ENCODE data around the gene PTPRG. TPM values are rescaled to one million over a fixed set of nuclear protein-coding genes. Genes with fewer than 3 reads are reported as not detected.
A peak's percentile ranks its signal among the peaks of the same experiment; 100 is the strongest.

PTPRG gene
- total and polyA plus RNA-seq, 2 experiments from 2014 or later = 24.4 to 131 TPM

DNA sequence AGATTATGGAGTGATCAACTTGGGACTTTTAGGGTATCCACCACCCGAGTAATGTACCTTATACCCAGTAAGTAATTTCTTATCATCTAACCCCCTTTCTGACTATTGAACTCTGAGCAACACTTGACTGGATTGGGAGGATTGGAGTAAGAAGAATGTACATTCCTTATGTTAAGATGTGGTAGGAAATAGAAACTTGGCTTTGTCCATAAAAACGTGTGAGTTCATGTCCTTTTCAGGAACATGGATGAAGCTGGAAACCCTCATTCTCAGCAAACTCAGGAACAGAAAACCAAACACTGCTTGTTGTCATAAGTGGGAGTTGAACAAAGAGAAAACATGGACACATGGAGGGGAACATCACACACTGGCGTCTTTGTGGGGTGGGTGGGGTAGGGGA lies 112.3 kb downstream of the PTPRG start (continued):
- TF ChIP-seq, protein P1, sequence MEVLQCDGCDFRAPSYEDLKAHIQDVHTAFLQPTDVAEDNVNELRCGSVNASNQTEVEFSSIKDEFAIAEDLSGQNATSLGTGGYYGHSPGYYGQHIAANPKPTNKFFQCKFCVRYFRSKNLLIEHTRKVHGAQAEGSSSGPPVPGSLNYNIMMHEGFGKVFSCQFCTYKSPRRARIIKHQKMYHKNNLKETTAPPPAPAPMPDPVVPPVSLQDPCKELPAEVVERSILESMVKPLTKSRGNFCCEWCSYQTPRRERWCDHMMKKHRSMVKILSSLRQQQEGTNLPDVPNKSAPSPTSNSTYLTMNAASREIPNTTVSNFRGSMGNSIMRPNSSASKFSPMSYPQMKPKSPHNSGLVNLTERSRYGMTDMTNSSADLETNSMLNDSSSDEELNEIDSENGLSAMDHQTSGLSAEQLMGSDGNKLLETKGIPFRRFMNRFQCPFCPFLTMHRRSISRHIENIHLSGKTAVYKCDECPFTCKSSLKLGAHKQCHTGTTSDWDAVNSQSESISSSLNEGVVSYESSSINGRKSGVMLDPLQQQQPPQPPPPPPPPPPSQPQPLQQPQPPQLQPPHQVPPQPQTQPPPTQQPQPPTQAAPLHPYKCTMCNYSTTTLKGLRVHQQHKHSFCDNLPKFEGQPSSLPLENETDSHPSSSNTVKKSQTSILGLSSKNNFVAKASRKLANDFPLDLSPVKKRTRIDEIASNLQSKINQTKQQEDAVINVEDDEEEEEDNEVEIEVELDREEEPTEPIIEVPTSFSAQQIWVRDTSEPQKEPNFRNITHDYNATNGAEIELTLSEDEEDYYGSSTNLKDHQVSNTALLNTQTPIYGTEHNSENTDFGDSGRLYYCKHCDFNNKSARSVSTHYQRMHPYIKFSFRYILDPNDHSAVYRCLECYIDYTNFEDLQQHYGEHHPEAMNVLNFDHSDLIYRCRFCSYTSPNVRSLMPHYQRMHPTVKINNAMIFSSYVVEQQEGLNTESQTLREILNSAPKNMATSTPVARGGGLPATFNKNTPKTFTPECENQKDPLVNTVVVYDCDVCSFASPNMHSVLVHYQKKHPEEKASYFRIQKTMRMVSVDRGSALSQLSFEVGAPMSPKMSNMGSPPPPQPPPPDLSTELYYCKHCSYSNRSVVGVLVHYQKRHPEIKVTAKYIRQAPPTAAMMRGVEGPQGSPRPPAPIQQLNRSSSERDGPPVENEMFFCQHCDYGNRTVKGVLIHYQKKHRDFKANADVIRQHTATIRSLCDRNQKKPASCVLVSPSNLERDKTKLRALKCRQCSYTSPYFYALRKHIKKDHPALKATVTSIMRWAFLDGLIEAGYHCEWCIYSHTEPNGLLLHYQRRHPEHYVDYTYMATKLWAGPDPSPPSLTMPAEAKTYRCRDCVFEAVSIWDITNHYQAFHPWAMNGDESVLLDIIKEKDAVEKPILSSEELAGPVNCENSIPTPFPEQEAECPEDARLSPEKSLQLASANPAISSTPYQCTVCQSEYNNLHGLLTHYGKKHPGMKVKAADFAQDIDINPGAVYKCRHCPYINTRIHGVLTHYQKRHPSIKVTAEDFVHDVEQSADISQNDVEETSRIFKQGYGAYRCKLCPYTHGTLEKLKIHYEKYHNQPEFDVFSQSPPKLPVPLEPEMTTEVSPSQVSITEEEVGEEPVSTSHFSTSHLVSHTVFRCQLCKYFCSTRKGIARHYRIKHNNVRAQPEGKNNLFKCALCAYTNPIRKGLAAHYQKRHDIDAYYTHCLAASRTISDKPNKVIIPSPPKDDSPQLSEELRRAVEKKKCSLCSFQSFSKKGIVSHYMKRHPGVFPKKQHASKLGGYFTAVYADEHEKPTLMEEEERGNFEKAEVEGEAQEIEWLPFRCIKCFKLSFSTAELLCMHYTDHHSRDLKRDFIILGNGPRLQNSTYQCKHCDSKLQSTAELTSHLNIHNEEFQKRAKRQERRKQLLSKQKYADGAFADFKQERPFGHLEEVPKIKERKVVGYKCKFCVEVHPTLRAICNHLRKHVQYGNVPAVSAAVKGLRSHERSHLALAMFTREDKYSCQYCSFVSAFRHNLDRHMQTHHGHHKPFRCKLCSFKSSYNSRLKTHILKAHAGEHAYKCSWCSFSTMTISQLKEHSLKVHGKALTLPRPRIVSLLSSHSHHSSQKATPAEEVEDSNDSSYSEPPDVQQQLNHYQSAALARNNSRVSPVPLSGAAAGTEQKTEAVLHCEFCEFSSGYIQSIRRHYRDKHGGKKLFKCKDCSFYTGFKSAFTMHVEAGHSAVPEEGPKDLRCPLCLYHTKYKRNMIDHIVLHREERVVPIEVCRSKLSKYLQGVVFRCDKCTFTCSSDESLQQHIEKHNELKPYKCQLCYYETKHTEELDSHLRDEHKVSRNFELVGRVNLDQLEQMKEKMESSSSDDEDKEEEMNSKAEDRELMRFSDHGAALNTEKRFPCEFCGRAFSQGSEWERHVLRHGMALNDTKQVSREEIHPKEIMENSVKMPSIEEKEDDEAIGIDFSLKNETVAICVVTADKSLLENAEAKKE (CRISPR knock-in tag; IDR thresholded peaks at IDR 0.05) = no peak
- TF ChIP-seq, protein P2, sequence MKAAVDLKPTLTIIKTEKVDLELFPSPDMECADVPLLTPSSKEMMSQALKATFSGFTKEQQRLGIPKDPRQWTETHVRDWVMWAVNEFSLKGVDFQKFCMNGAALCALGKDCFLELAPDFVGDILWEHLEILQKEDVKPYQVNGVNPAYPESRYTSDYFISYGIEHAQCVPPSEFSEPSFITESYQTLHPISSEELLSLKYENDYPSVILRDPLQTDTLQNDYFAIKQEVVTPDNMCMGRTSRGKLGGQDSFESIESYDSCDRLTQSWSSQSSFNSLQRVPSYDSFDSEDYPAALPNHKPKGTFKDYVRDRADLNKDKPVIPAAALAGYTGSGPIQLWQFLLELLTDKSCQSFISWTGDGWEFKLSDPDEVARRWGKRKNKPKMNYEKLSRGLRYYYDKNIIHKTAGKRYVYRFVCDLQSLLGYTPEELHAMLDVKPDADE (IDR thresholded peaks at IDR 0.05) = no peak
- no peak for TF ChIP-seq POLR2AphosphoS5 (IDR thresholded peaks at IDR 0.05; ENCODE audit: low read depth)

DNA sequence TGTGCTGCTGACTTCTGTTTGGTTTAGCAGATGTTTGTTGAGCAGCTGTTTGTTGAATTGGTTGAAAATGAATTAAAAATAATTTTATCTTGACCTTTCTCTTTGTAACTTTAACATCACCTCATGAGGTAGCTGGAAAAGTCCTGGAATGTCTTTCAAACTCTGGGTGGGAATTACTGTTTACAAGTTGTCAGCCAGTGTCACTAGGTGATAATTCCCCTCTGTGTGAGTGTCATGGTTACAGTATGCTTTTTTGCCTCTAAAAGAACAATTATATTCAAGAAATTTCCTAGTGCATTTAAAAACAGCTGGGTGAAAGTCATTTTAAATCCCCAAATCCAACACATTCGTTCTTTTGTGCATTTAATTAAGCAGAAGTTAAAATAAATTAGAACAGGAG lies 113.2 kb downstream of the PTPRG start:
- no peak; the same call in 2 of the 3 replicates for ATAC-seq
- H3K4me3 Mint-ChIP-seq = no peak overlapping the region
- H3K27ac ChIP-seq (ENCODE audit: low read depth) = no peak overlapping the region
- H3K27me3 ChIP-seq (ENCODE audit: insufficient read depth) = no peaks in the 10 kb centered on the region
- no peak overlapping the region for H2AFZ ChIP-seq
- no peaks in the 10 kb centered on the region for H3K36me3 ChIP-seq (ENCODE audit: insufficient read depth)
- peaks cover 41% of the 10 kb centered on the region for H3K4me1 ChIP-seq (ENCODE audit: insufficient read depth)
- no peak overlapping the region for H3K4me2 ChIP-seq
- peaks cover 5% of the 10 kb centered on the region for H3K27me3 Mint-ChIP-seq (ENCODE audit: insufficient read depth, low read depth, poor library complexity)
- H3K27ac Mint-ChIP-seq = 0 out of 2 replicates have a peak overlapping the region, but pooled peaks have one; percentile 38
- no peaks in the 10 kb centered on the region for H3F3A ChIP-seq (replicated peaks; ENCODE audit: low read depth)
- peaks cover 18% of the 10 kb centered on the region for H3K9me3 Mint-ChIP-seq
- H4K20me1 ChIP-seq (replicated peaks; ENCODE audit: insufficient read depth) = peaks cover 10% of the 10 kb centered on the region; the same call in 1 of the 2 replicates
- DNase-seq (ENCODE audit: low spot score) = peak; percentile 58
- H3K9me2 ChIP-seq (ENCODE audit: insufficient read depth) = no peaks in the 10 kb centered on the region
- peaks cover 80% of the 10 kb centered on the region for H3K79me2 ChIP-seq (replicated peaks; ENCODE audit: insufficient read depth)
- H3K4me1 Mint-ChIP-seq = peaks cover 54% of the 10 kb centered on the region
- peaks cover 27% of the 10 kb centered on the region for H3K36me3 Mint-ChIP-seq (ENCODE audit: low read depth)
- H3K4me3 ChIP-seq = no peak overlapping the region
- TF ChIP-seq JUNB (IDR thresholded peaks at IDR 0.05; ENCODE audit: unreplicated experiment) = no peak
- TF ChIP-seq STAT1 (IDR thresholded peaks at IDR 0.05; ENCODE audit: unreplicated experiment) = no peak
- TF ChIP-seq, protein P3, sequence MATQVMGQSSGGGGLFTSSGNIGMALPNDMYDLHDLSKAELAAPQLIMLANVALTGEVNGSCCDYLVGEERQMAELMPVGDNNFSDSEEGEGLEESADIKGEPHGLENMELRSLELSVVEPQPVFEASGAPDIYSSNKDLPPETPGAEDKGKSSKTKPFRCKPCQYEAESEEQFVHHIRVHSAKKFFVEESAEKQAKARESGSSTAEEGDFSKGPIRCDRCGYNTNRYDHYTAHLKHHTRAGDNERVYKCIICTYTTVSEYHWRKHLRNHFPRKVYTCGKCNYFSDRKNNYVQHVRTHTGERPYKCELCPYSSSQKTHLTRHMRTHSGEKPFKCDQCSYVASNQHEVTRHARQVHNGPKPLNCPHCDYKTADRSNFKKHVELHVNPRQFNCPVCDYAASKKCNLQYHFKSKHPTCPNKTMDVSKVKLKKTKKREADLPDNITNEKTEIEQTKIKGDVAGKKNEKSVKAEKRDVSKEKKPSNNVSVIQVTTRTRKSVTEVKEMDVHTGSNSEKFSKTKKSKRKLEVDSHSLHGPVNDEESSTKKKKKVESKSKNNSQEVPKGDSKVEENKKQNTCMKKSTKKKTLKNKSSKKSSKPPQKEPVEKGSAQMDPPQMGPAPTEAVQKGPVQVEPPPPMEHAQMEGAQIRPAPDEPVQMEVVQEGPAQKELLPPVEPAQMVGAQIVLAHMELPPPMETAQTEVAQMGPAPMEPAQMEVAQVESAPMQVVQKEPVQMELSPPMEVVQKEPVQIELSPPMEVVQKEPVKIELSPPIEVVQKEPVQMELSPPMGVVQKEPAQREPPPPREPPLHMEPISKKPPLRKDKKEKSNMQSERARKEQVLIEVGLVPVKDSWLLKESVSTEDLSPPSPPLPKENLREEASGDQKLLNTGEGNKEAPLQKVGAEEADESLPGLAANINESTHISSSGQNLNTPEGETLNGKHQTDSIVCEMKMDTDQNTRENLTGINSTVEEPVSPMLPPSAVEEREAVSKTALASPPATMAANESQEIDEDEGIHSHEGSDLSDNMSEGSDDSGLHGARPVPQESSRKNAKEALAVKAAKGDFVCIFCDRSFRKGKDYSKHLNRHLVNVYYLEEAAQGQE (IDR thresholded peaks at IDR 0.05; ENCODE audit: unreplicated experiment) = no peak
- no peak for TF ChIP-seq ZNF331 (CRISPR knock-in tag; IDR thresholded peaks at IDR 0.05; ENCODE audit: low read depth)
- TF ChIP-seq, protein P4, sequence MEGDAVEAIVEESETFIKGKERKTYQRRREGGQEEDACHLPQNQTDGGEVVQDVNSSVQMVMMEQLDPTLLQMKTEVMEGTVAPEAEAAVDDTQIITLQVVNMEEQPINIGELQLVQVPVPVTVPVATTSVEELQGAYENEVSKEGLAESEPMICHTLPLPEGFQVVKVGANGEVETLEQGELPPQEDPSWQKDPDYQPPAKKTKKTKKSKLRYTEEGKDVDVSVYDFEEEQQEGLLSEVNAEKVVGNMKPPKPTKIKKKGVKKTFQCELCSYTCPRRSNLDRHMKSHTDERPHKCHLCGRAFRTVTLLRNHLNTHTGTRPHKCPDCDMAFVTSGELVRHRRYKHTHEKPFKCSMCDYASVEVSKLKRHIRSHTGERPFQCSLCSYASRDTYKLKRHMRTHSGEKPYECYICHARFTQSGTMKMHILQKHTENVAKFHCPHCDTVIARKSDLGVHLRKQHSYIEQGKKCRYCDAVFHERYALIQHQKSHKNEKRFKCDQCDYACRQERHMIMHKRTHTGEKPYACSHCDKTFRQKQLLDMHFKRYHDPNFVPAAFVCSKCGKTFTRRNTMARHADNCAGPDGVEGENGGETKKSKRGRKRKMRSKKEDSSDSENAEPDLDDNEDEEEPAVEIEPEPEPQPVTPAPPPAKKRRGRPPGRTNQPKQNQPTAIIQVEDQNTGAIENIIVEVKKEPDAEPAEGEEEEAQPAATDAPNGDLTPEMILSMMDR (conservative IDR thresholded peaks at IDR 0.05; ENCODE audit: low read depth in 2 of 2) = no peak
- no peak for TF ChIP-seq EZH2 (IDR thresholded peaks at IDR 0.05; ENCODE audit: low read depth, unreplicated experiment)
- TF ChIP-seq, protein P2 (IDR thresholded peaks at IDR 0.05) = no peak
- no peak for TF ChIP-seq ZNF114 (CRISPR knock-in tag; IDR thresholded peaks at IDR 0.05)
- TF ChIP-seq NANOG (IDR thresholded peaks at IDR 0.05; ENCODE audit: borderline replicate concordance) = no peak

Measured in GM23338 (cell line).